ENCODE measurements around the gene NKIRAS2.
"Not testable (repeated sequence)": the region's sequence is repeated elsewhere in the genome, so short reads cannot be mapped to it uniquely, and the experiment has no call there.

NKIRAS2 gene

DNA sequence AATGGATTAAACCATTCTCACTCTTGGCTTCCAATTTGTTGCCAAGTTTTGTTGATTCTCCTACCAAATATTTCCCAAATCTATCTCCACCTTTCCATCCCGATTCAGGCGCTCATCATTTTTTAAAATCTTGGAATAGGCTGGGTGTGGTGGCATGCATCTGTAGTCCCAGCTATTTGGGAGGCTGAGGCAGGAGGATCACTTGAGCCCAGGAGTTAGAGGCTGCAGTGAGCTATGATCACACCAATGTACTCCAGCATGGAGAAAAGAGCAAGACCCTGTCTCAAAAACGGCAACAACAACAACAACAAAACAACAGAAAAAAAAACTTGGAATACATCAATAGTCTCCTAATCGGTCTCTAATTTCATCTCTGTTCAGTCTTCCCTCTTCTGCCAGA lies 902 bp upstream of the NKIRAS2 start:
- Mint-ChIP-seq H3K36me3 (ENCODE audit: insufficient read depth) (peaks cover 28% of the 10 kb centered on the region), H3K27ac (ENCODE audit: low read depth) (peak overlapping the region; percentile 44), H3K27me3 (no peaks in the 10 kb centered on the region), H3K4me1 (peaks cover 58% of the 10 kb centered on the region), H3K4me3 (peak overlapping the region; percentile 99), H3K9me3 (no peaks in the 10 kb centered on the region)
- no peak for DNase-seq (ENCODE audit: low spot score in 2 of 2)
- no peak for ATAC-seq (replicated peaks; ENCODE audit: extremely low read depth, poor library complexity, severe bottlenecking)

DNA sequence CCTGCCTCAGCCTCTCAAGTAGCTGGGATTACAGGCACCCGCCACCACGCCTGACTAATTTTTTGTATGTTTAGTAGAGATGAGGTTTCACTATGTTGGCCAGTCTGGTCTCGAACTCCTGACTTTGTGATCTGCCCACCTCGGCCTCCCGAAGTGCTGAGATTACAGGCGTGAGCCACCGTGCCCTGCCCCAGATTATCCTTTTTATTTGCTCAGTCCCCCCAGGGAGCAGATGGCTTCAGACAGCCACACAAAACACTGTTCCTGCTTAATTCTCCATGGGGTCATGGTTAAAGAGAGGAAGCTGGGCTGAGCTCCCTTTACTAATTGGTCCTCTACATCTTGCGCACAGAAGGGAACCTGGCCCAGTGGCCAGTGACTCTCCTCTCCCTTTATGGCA lies 955 bp downstream of the NKIRAS2 start:
- not testable (repeated sequence) for ATAC-seq (replicated peaks; ENCODE audit: extremely low read depth, poor library complexity, severe bottlenecking); H3K27me3 Mint-ChIP-seq; H3K9me3 Mint-ChIP-seq; DNase-seq (ENCODE audit: low spot score in 2 of 2)
- Mint-ChIP-seq H3K36me3 (ENCODE audit: insufficient read depth) (peaks cover 27% of the 10 kb centered on the region), H3K27ac (ENCODE audit: low read depth) (peak overlapping the region; percentile 79), H3K4me1 (peaks cover 55% of the 10 kb centered on the region), H3K4me3 (peak overlapping the region; percentile 99)

DNA sequence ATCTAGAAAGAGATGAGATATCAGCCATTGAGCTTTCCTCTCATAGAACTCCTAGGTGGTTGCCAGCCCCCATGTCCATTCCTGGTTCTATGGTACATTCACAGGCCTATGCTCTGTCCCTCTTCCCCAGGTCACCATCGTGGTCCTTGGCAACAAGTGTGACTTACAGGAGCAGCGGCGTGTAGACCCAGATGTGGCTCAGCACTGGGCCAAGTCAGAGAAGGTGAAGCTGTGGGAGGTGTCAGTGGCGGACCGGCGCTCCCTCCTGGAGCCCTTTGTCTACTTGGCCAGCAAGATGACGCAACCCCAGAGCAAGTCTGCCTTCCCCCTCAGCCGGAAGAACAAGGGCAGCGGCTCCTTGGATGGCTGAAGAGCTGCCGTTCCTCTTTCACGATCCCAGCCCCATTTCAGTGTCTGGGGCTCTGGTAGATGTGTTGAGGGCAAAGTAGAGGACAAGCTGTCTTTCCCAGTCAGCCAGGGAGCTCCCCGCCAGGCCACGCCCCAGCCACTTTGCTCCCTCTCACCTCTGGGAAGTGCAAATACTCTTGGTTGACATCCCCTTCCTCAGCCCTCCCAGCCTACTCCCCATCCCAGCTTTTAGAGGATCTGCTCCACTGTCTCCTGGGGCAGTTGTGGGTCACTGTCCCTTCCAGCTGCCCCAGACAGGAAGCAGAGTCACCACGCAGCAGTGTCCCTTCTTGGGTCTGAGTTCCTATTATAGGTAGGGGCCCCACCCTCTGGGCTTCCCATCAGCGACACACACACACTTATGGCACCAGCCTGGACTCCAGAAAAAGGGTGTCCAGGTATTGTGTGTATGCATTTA lies 3.8 kb downstream of the NKIRAS2 start:
- Mint-ChIP-seq H3K36me3 (ENCODE audit: insufficient read depth) (peaks cover 18% of the 10 kb centered on the region), H3K4me1 (peaks cover 28% of the 10 kb centered on the region), H3K9me3 (no peaks in the 10 kb centered on the region), H3K4me3 (no peak overlapping the region), H3K27ac (ENCODE audit: low read depth) (no peak overlapping the region), H3K27me3 (no peaks in the 10 kb centered on the region)
- ATAC-seq (replicated peaks; ENCODE audit: extremely low read depth, poor library complexity, severe bottlenecking) (no peak), DNase-seq (ENCODE audit: low spot score in 2 of 2) (no peak)

DNA sequence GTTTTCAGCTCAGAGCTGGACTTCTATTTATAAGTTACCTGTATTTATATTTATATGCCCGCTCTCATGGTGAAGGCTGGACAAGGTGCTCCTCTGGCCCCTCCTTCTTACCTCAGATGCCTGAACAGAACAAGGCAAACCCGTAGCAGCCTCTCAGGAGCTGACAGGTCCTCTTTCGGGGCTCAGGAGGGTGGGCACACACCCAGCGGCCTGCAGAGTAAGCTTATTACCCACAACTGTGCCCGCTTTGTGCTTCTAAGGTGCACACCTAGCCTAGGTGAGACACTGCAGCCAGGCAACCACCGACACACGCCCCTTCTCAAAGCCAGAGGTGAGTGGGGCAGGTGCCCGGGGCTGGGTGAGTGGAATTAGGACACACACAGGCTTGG lies 5.3 kb downstream of the NKIRAS2 start:
- peaks cover 21% of the 10 kb centered on the region for H3K4me1 Mint-ChIP-seq
- DNase-seq (ENCODE audit: low spot score in 2 of 2) (no peak), ATAC-seq (replicated peaks; ENCODE audit: extremely low read depth, poor library complexity, severe bottlenecking) (no peak)
- no peak overlapping the region for H3K27ac Mint-ChIP-seq (ENCODE audit: low read depth)
- no peak overlapping the region for H3K4me3 Mint-ChIP-seq
- no peaks in the 10 kb centered on the region for H3K27me3 Mint-ChIP-seq
- H3K9me3 Mint-ChIP-seq = no peaks in the 10 kb centered on the region
- peaks cover 18% of the 10 kb centered on the region for H3K36me3 Mint-ChIP-seq (ENCODE audit: insufficient read depth)

DNA sequence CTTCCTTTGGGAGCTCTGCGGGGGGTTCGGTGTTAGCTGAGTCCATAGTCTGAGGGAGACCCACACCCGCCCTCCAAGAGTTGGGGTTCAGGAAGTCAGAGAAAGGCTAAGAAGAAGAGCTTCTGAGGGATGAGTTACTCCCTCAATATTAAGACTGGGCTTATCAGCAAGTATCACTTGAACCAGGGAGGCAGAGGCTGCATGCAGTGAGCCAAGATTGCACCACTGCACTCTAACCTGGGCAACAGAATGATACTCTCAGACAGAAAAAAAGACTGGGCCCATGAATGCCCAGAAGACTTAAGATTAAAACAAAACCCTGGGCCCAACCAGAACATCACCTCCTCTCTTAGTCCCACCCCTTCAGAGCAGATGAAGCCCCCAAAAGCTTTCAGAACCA lies 6.0 kb downstream of the NKIRAS2 start:
- Mint-ChIP-seq H3K4me3 (no peak overlapping the region), H3K36me3 (ENCODE audit: insufficient read depth) (peaks cover 16% of the 10 kb centered on the region), H3K9me3 (no peaks in the 10 kb centered on the region), H3K27ac (ENCODE audit: low read depth) (no peak overlapping the region), H3K4me1 (peaks cover 14% of the 10 kb centered on the region), H3K27me3 (no peaks in the 10 kb centered on the region)
- ATAC-seq (replicated peaks; ENCODE audit: extremely low read depth, poor library complexity, severe bottlenecking) = no peak
- no peak for DNase-seq (ENCODE audit: low spot score in 2 of 2)

DNA sequence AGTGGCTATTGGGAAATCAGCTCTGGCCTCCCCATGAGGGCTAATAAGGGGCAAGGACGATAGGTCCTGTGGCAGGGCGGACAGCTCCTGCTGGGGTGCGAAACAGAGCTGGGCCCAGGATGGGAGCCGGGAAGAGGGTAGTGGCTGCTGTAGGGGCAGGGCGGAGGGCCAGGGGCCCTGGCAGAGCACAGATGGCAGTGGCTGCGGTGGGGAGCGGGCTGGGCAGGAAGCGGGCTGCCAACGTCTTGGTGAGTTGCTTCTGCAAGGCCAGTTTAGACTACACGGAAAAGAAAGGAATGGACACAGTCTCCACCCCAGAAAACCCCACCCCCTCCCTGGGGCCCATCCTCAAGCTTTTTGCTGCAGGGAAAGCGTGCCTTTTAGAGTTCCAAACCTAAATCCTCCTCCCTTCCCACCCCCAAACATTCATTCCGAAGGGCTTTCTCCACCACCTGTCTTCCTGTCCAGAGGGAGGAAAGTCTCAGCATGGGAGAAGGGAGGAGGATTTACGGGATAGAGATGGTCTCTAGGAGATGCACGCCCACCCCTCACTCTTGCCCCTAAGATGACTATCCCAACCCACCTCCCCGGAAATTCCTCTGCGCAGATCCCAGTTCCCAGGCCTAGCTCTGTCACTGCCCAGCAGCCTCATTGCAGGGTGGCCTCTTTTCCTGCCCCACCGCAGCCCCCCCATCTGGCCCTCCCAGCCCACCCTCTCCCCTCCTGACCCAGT lies 7.1 kb downstream of the NKIRAS2 start:
- ATAC-seq (replicated peaks; ENCODE audit: extremely low read depth, poor library complexity, severe bottlenecking) = no peak
- H3K4me3 Mint-ChIP-seq = no peak overlapping the region
- H3K9me3 Mint-ChIP-seq = no peaks in the 10 kb centered on the region
- H3K36me3 Mint-ChIP-seq (ENCODE audit: insufficient read depth) = peaks cover 13% of the 10 kb centered on the region
- H3K27me3 Mint-ChIP-seq = no peaks in the 10 kb centered on the region
- no peak for DNase-seq (ENCODE audit: low spot score in 2 of 2)
- H3K4me1 Mint-ChIP-seq = peaks cover 6% of the 10 kb centered on the region
- H3K27ac Mint-ChIP-seq (ENCODE audit: low read depth) = no peak overlapping the region

DNA sequence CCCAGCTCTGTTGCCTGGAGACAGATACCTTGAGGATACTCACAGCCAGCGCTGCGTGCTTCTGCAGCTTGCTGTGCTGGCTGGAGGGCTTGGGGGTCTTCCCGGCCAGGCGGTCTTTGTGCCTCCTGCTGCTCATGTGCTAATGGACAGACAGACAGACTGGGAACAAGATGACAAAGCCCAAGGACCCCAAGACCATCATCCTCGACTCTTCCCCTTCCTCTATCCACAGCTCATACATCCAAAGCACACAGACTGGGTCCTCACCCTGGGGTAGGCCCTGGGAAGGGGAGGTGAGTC lies 7.7 kb downstream of the NKIRAS2 start:
- no peaks in the 10 kb centered on the region for H3K27me3 Mint-ChIP-seq
- H3K36me3 Mint-ChIP-seq (ENCODE audit: insufficient read depth) = peaks cover 11% of the 10 kb centered on the region
- H3K4me3 Mint-ChIP-seq = no peak overlapping the region
- ATAC-seq (replicated peaks; ENCODE audit: extremely low read depth, poor library complexity, severe bottlenecking) (no peak), DNase-seq (ENCODE audit: low spot score in 2 of 2) (no peak)
- H3K27ac Mint-ChIP-seq (ENCODE audit: low read depth) = no peak overlapping the region
- H3K9me3 Mint-ChIP-seq = no peaks in the 10 kb centered on the region
- H3K4me1 Mint-ChIP-seq = peaks cover 6% of the 10 kb centered on the region

DNA sequence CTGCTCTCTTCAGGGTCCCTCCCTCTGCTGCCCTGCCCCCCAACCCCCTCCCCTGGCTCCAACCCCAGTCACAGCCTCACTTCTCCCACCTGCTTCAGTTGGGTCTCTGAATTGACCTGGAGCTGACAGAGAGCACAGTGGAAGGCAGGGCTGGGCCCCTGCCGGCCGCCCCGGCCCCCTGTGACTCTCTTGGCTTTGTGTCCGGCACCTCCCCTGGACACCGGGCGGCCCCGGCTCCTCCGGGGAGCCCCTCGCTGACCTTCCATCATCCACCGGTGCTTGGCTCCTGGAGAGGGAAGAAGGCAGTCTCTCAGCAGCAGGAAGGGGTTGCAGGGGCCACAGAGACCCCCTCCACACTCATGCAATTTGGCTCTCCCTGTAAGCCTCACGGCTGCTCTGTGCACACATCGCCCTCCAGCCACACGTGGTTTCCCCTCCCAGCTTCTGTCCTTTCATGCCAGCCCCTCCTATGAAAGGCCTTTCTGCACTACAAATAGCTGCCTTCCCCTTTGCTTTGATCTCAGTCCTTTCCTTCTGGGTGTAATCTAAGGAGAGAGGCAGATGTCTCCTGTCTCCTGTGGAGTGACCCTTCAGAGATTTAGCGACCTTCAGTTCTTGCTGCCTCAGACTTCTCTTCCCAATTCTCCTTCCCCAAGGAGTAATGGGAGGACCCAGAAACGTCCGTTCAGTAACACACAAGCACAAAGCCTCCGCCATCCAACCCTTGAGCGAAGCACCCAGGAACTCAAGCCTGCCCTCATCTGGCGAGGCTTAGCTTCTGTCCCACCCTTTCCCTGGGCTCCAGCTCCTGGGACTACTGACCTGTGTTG lies 8.3 kb downstream of the NKIRAS2 start:
- Mint-ChIP-seq H3K36me3 (ENCODE audit: insufficient read depth) (peaks cover 8% of the 10 kb centered on the region), H3K4me1 (peaks cover 6% of the 10 kb centered on the region), H3K27me3 (no peaks in the 10 kb centered on the region), H3K9me3 (no peaks in the 10 kb centered on the region), H3K4me3 (no peak overlapping the region), H3K27ac (ENCODE audit: low read depth) (no peak overlapping the region)
- ATAC-seq (replicated peaks; ENCODE audit: extremely low read depth, poor library complexity, severe bottlenecking) (no peak), DNase-seq (ENCODE audit: low spot score in 2 of 2) (no peak)

DNA sequence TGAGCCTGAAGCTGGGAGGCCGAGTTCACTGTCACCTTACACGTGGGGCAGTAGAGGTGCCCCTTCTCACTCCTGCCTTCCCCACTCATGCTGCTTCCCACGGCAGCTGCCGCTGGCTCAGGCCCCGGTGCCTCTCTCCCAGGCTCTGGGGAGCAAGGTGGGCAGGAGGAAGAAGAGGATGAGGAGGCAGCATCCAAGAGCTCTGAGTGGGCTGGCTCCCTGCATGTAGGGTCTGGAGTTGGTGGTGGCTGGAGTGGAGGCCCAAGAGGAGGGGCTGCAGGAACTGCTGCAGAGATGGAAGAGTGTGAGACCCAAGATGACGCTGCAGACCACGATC lies 8.9 kb downstream of the NKIRAS2 start:
- DNase-seq (ENCODE audit: low spot score in 2 of 2) (no peak), ATAC-seq (replicated peaks; ENCODE audit: extremely low read depth, poor library complexity, severe bottlenecking) (no peak)
- Mint-ChIP-seq H3K4me1 (peaks cover 10% of the 10 kb centered on the region), H3K9me3 (no peaks in the 10 kb centered on the region), H3K27ac (ENCODE audit: low read depth) (no peak overlapping the region), H3K27me3 (no peaks in the 10 kb centered on the region), H3K36me3 (ENCODE audit: insufficient read depth) (peaks cover 7% of the 10 kb centered on the region), H3K4me3 (no peak overlapping the region)

DNA sequence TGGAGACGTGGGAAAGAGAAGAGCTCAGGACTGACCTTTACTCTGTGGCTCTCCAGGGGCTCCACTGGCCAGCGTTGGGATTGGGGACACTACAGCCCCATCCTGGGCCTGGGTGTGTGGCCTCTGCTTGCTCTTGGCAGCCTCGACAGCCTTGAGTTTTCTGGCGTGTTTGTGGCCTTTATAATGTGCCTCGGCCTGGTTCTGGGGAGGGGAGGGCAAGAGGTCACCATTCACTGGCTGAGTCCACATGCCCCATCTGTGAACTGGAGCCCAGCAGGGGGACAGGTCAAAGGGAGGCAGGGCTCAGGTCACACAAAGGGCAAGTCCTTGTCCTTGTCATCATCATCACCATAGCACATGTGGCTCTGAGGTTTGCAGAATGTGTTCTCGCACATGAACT lies 11.7 kb downstream of the NKIRAS2 start:
- H3K27ac Mint-ChIP-seq (ENCODE audit: low read depth) = no peak overlapping the region
- no peaks in the 10 kb centered on the region for H3K27me3 Mint-ChIP-seq
- H3K9me3 Mint-ChIP-seq = no peaks in the 10 kb centered on the region
- H3K4me3 Mint-ChIP-seq = no peak overlapping the region
- peaks cover 6% of the 10 kb centered on the region for H3K4me1 Mint-ChIP-seq
- ATAC-seq (replicated peaks; ENCODE audit: extremely low read depth, poor library complexity, severe bottlenecking) (no peak), DNase-seq (ENCODE audit: low spot score in 2 of 2) (no peak)
- H3K36me3 Mint-ChIP-seq (ENCODE audit: insufficient read depth) = peaks cover 2% of the 10 kb centered on the region

DNA sequence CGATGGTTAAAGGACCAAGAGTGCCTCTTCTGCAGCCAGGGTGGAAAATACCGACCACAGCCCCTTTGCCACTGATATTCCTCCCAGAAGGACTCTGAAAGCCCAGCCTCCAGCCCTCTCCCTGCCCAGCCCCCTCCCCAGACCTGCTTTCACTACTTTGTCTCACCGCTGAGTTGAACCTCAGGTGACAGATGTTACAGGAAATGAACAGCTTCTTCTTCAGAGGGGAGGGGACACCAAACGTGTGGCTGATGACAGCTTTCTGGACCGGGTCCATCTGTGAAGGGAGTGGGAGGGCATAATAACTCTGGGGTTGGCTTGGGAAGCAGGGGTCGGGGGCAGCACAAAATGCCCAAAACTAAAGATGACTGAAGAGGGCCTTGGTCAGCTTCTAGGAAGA lies 14.2 kb downstream of the NKIRAS2 start:
- peaks cover 2% of the 10 kb centered on the region for H3K36me3 Mint-ChIP-seq (ENCODE audit: insufficient read depth)
- peaks cover 6% of the 10 kb centered on the region for H3K4me1 Mint-ChIP-seq
- no peak for DNase-seq (ENCODE audit: low spot score in 2 of 2)
- no peak overlapping the region for H3K4me3 Mint-ChIP-seq
- H3K9me3 Mint-ChIP-seq = no peaks in the 10 kb centered on the region
- no peak overlapping the region for H3K27ac Mint-ChIP-seq (ENCODE audit: low read depth)
- H3K27me3 Mint-ChIP-seq = no peaks in the 10 kb centered on the region
- no peak for ATAC-seq (replicated peaks; ENCODE audit: extremely low read depth, poor library complexity, severe bottlenecking)

DNA sequence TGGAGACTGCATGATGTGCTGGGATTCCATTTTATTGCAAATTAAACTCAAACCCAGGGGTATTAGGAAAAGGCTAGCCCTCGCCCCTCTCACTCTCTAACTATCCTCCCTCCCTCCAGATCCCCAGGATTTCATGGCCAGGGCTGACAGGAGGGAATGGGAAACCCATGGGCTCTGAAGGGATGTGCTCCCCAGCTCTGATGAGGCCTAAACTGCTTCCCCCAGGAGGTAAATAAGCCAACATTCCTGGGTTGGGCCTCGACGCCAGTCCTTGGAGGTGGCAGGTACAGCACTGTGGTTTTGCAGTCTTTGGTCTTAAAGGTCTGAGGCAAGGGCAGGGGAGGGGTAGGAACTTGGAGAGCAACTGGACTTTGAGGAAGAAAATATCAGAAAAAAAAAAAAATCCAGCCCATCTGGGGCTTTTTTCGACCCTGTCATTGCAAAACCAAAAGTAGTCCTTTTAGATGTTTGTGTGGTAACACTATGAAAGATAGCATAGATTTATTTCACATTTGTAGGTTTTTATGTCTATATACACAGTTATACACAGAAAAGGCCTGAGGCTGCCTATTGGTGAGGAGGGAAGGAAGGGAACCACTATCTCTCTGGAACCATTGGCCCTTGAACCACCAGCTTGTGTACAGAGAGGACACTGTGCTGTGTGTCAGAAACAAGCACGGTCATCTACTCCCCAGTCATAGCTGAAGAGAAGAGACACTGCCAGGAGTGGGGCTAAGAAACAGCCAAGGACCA lies 18.5 kb downstream of the NKIRAS2 start:
- Mint-ChIP-seq H3K27me3 (no peaks in the 10 kb centered on the region), H3K36me3 (ENCODE audit: insufficient read depth) (no peaks in the 10 kb centered on the region), H3K4me3 (no peak overlapping the region), H3K27ac (ENCODE audit: low read depth) (no peak overlapping the region), H3K9me3 (no peaks in the 10 kb centered on the region), H3K4me1 (peaks cover 6% of the 10 kb centered on the region)
- DNase-seq (ENCODE audit: low spot score in 2 of 2) = no peak
- no peak for ATAC-seq (replicated peaks; ENCODE audit: extremely low read depth, poor library complexity, severe bottlenecking)

Measured in central memory CD8-positive, alpha-beta T cell (primary cell).